ENCODE data around the gene CELF2.

The CELF2 gene

GRCh38 chr10:11104772-11105675, 87.4 kb downstream of the CELF2 start:
- WGBS: 95% methylated on average over 8 of the region's 9 CpGs
- Histone ChIP-seq H3K27ac (ENCODE audit: low read depth, low read length) (no peak overlapping the region), H3K27me3 (ENCODE audit: insufficient read depth, low read length) (no peaks in the 10 kb centered on the region), H3K9me3 (ENCODE audit: insufficient read depth, low read depth, low read length) (peaks cover 8% of the 10 kb centered on the region; the same call in 1 of the 2 replicates), H3K9ac (ENCODE audit: low read depth, low read length) (no peak overlapping the region), H3K36me3 (ENCODE audit: insufficient read depth, low read length) (no peaks in the 10 kb centered on the region), H3K4me1 (ENCODE audit: insufficient read depth, low read length) (no peaks in the 10 kb centered on the region), H3K4me3 (ENCODE audit: low read length) (no peak overlapping the region)

- Histone ChIP-seq H3K27ac (ENCODE audit: low read depth, low read length) (no peak overlapping the region), H3K9me3 (ENCODE audit: insufficient read depth, low read depth, low read length) (peaks cover 8% of the 10 kb centered on the region; the same call in 1 of the 2 replicates), H3K36me3 (ENCODE audit: insufficient read depth, low read length) (no peaks in the 10 kb centered on the region), H3K4me3 (ENCODE audit: low read length) (no peak overlapping the region), H3K4me1 (ENCODE audit: insufficient read depth, low read length) (peaks cover 6% of the 10 kb centered on the region; the same call in 1 of the 2 replicates), H3K27me3 (ENCODE audit: insufficient read depth, low read length) (no peaks in the 10 kb centered on the region), H3K9ac (ENCODE audit: low read depth, low read length) (no peak overlapping the region)
- 89% methylated on average over 2 of the region's 2 CpGs for WGBS
Observed at GRCh38 chr10:11105676-11106004, 88.0 kb downstream of the CELF2 start.

GRCh38 chr10:11106621-11107374, 89.1 kb downstream of the CELF2 start:
- Histone ChIP-seq H3K9ac (ENCODE audit: low read depth, low read length) (no peak overlapping the region), H3K27me3 (ENCODE audit: insufficient read depth, low read length) (no peaks in the 10 kb centered on the region), H3K27ac (ENCODE audit: low read depth, low read length) (0 out of 2 replicates have a peak overlapping the region, but pooled peaks have one; percentile 8), H3K36me3 (ENCODE audit: insufficient read depth, low read length) (no peaks in the 10 kb centered on the region), H3K9me3 (ENCODE audit: insufficient read depth, low read depth, low read length) (peaks cover 8% of the 10 kb centered on the region; the same call in 1 of the 2 replicates), H3K4me1 (ENCODE audit: insufficient read depth, low read length) (peaks cover 8% of the 10 kb centered on the region; the same call in 1 of the 2 replicates), H3K4me3 (ENCODE audit: low read length) (no peak overlapping the region)
- 74% methylated on average over 7 of the region's 7 CpGs for WGBS

GRCh38 chr10:11107948-11108347, 90.3 kb downstream of the CELF2 start:
- no peaks in the 10 kb centered on the region for H3K36me3 ChIP-seq (ENCODE audit: insufficient read depth, low read length)
- H3K9ac ChIP-seq (ENCODE audit: low read depth, low read length): no peak overlapping the region
- no peak overlapping the region for H3K27ac ChIP-seq (ENCODE audit: low read depth, low read length)
- peaks cover 8% of the 10 kb centered on the region; the same call in 1 of the 2 replicates for H3K4me1 ChIP-seq (ENCODE audit: insufficient read depth, low read length)
- H3K9me3 ChIP-seq (ENCODE audit: insufficient read depth, low read depth, low read length): peaks cover 8% of the 10 kb centered on the region; the same call in 1 of the 2 replicates
- H3K4me3 ChIP-seq (ENCODE audit: low read length): no peak overlapping the region
- H3K27me3 ChIP-seq (ENCODE audit: insufficient read depth, low read length): no peaks in the 10 kb centered on the region

GRCh38 chr10:11108356-11108755, 90.7 kb downstream of the CELF2 start:
- 86% methylated on average over 5 of the region's 5 CpGs for whole genome bisulfite sequencing
- Histone ChIP-seq H3K27ac (ENCODE audit: low read depth, low read length) (no peak overlapping the region), H3K9ac (ENCODE audit: low read depth, low read length) (no peak overlapping the region), H3K9me3 (ENCODE audit: insufficient read depth, low read depth, low read length) (peaks cover 8% of the 10 kb centered on the region; the same call in 1 of the 2 replicates), H3K27me3 (ENCODE audit: insufficient read depth, low read length) (no peaks in the 10 kb centered on the region), H3K4me3 (ENCODE audit: low read length) (no peak overlapping the region), H3K36me3 (ENCODE audit: insufficient read depth, low read length) (no peaks in the 10 kb centered on the region), H3K4me1 (ENCODE audit: insufficient read depth, low read length) (peaks cover 8% of the 10 kb centered on the region; the same call in 1 of the 2 replicates)

- Histone ChIP-seq H3K9ac (ENCODE audit: low read depth, low read length) (no peak overlapping the region), H3K36me3 (ENCODE audit: insufficient read depth, low read length) (no peaks in the 10 kb centered on the region), H3K9me3 (ENCODE audit: insufficient read depth, low read depth, low read length) (peaks cover 8% of the 10 kb centered on the region; the same call in 1 of the 2 replicates), H3K27me3 (ENCODE audit: insufficient read depth, low read length) (no peaks in the 10 kb centered on the region), H3K4me3 (ENCODE audit: low read length) (no peak overlapping the region), H3K27ac (ENCODE audit: low read depth, low read length) (no peak overlapping the region), H3K4me1 (ENCODE audit: insufficient read depth, low read length) (peaks cover 8% of the 10 kb centered on the region; the same call in 1 of the 2 replicates)
- 92% methylated on average over 6 of the region's 6 CpGs for whole genome bisulfite sequencing
Observed at GRCh38 chr10:11109590-11109989, 91.9 kb downstream of the CELF2 start.

- Histone ChIP-seq H3K9me3 (ENCODE audit: insufficient read depth, low read depth, low read length) (peaks cover 8% of the 10 kb centered on the region; the same call in 1 of the 2 replicates), H3K36me3 (ENCODE audit: insufficient read depth, low read length) (no peaks in the 10 kb centered on the region), H3K27me3 (ENCODE audit: insufficient read depth, low read length) (no peaks in the 10 kb centered on the region), H3K9ac (ENCODE audit: low read depth, low read length) (no peak overlapping the region), H3K27ac (ENCODE audit: low read depth, low read length) (no peak overlapping the region), H3K4me3 (ENCODE audit: low read length) (no peak overlapping the region), H3K4me1 (ENCODE audit: insufficient read depth, low read length) (peaks cover 14% of the 10 kb centered on the region; the same call in 1 of the 2 replicates)
- WGBS: 78% methylated on average over 6 of the region's 6 CpGs
Observed at GRCh38 chr10:11110539-11110938, 92.9 kb downstream of the CELF2 start.

- 98% methylated on average over 8 of the region's 8 CpGs for WGBS
- H3K27ac ChIP-seq (ENCODE audit: low read depth, low read length): no peak overlapping the region
- no peaks in the 10 kb centered on the region for H3K36me3 ChIP-seq (ENCODE audit: insufficient read depth, low read length)
- no peaks in the 10 kb centered on the region for H3K27me3 ChIP-seq (ENCODE audit: insufficient read depth, low read length)
- H3K4me3 ChIP-seq (ENCODE audit: low read length): no peak overlapping the region
- H3K4me1 ChIP-seq (ENCODE audit: insufficient read depth, low read length): peaks cover 14% of the 10 kb centered on the region; the same call in 1 of the 2 replicates
- H3K9me3 ChIP-seq (ENCODE audit: insufficient read depth, low read depth, low read length): peaks cover 8% of the 10 kb centered on the region; the same call in 1 of the 2 replicates
- H3K9ac ChIP-seq (ENCODE audit: low read depth, low read length): no peak overlapping the region
Observed at GRCh38 chr10:11111490-11111889, 93.8 kb downstream of the CELF2 start.

- H3K4me3 ChIP-seq (ENCODE audit: low read length): no peak overlapping the region
- H3K4me1 ChIP-seq (ENCODE audit: insufficient read depth, low read length): peaks cover 14% of the 10 kb centered on the region; the same call in 1 of the 2 replicates
- 95% methylated on average over 11 of the region's 11 CpGs for WGBS
- no peaks in the 10 kb centered on the region for H3K36me3 ChIP-seq (ENCODE audit: insufficient read depth, low read length)
- peaks cover 8% of the 10 kb centered on the region; the same call in 1 of the 2 replicates for H3K9me3 ChIP-seq (ENCODE audit: insufficient read depth, low read depth, low read length)
- H3K27ac ChIP-seq (ENCODE audit: low read depth, low read length): no peak overlapping the region
- H3K9ac ChIP-seq (ENCODE audit: low read depth, low read length): no peak overlapping the region
- H3K27me3 ChIP-seq (ENCODE audit: insufficient read depth, low read length): no peaks in the 10 kb centered on the region
Observed at GRCh38 chr10:11112718-11113117, 95.0 kb downstream of the CELF2 start.

GRCh38 chr10:11113156-11113555, 95.5 kb downstream of the CELF2 start:
- Histone ChIP-seq H3K4me3 (ENCODE audit: low read length) (no peak overlapping the region), H3K36me3 (ENCODE audit: insufficient read depth, low read length) (no peaks in the 10 kb centered on the region), H3K9ac (ENCODE audit: low read depth, low read length) (no peak overlapping the region), H3K27me3 (ENCODE audit: insufficient read depth, low read length) (no peaks in the 10 kb centered on the region), H3K9me3 (ENCODE audit: insufficient read depth, low read depth, low read length) (peaks cover 8% of the 10 kb centered on the region; the same call in 1 of the 2 replicates), H3K27ac (ENCODE audit: low read depth, low read length) (no peak overlapping the region), H3K4me1 (ENCODE audit: insufficient read depth, low read length) (peaks cover 14% of the 10 kb centered on the region; the same call in 1 of the 2 replicates)
- 80% methylated on average over 3 of the region's 4 CpGs for WGBS

GRCh38 chr10:11114269-11114668, 96.6 kb downstream of the CELF2 start:
- H3K4me1 ChIP-seq (ENCODE audit: insufficient read depth, low read length): peaks cover 14% of the 10 kb centered on the region; the same call in 1 of the 2 replicates
- H3K9me3 ChIP-seq (ENCODE audit: insufficient read depth, low read depth, low read length): peaks cover 4% of the 10 kb centered on the region; the same call in 1 of the 2 replicates
- 100% methylated on average over 2 of the region's 2 CpGs for WGBS

More at GRCh38 chr10:11114269-11114668, 96.6 kb downstream of the CELF2 start:
- Histone ChIP-seq H3K27me3 (ENCODE audit: insufficient read depth, low read length) (no peaks in the 10 kb centered on the region), H3K36me3 (ENCODE audit: insufficient read depth, low read length) (no peaks in the 10 kb centered on the region), H3K9ac (ENCODE audit: low read depth, low read length) (no peak overlapping the region), H3K4me3 (ENCODE audit: low read length) (no peak overlapping the region), H3K27ac (ENCODE audit: low read depth, low read length) (no peak overlapping the region)

Measured in HUES64 (cell line).